GM21529 (cell line): ENCODE data around the gene FOSB.
A peak's percentile ranks its signal among the peaks of the same experiment; 100 is the strongest.

ENCODE experiments used
- ATAC-seq: cut with Tn5 transposase; IDR thresholded peaks from one replicate; pipeline ENCODE4 v1.9.1; 2021; ENCODE audit not compliant: unreplicated experiment

Gene FOSB

GRCh38 chr19:45442408-45442777 lies 25.4 kb upstream of the FOSB start:
- ATAC-seq: no peak

GRCh38 chr19:45442778-45443461 lies 24.9 kb upstream of the FOSB start:
- no peak for ATAC-seq

- no peak for ATAC-seq
Observed at GRCh38 chr19:45443462-45444317, 24.1 kb upstream of the FOSB start.

GRCh38 chr19:45444318-45445041 lies 23.3 kb upstream of the FOSB start:
- ATAC-seq: peak; percentile 45

GRCh38 chr19:45445139-45445538 lies 22.7 kb upstream of the FOSB start:
- ATAC-seq: no peak

- ATAC-seq: no peak
Observed at GRCh38 chr19:45446295-45446694, 21.5 kb upstream of the FOSB start.

- no peak for ATAC-seq
Observed at GRCh38 chr19:45446944-45447343, 20.9 kb upstream of the FOSB start.

GRCh38 chr19:45448425-45448756 lies 19.4 kb upstream of the FOSB start:
- ATAC-seq: no peak

- ATAC-seq: no peak
Observed at GRCh38 chr19:45448887-45449299, 18.9 kb upstream of the FOSB start.

- peak; percentile 17 for ATAC-seq
Observed at GRCh38 chr19:45450012-45450333, 17.8 kb upstream of the FOSB start.

GRCh38 chr19:45451131-45451849 lies 16.5 kb upstream of the FOSB start:
- no peak for ATAC-seq

GRCh38 chr19:45451850-45452387 lies 15.9 kb upstream of the FOSB start:
- no peak for ATAC-seq

- ATAC-seq: no peak
Observed at GRCh38 chr19:45455707-45456499, 11.9 kb upstream of the FOSB start.

GRCh38 chr19:45456500-45456815 lies 11.3 kb upstream of the FOSB start:
- ATAC-seq: no peak

GRCh38 chr19:45457776-45458175 lies 10.0 kb upstream of the FOSB start:
- ATAC-seq: no peak

GRCh38 chr19:45460807-45461347 lies 6.9 kb upstream of the FOSB start:
- no peak for ATAC-seq

- no peak for ATAC-seq
Observed at GRCh38 chr19:45462174-45462573, 5.6 kb upstream of the FOSB start.

- ATAC-seq: no peak
Observed at GRCh38 chr19:45463241-45463640, 4.6 kb upstream of the FOSB start.

GRCh38 chr19:45464274-45464673 lies 3.5 kb upstream of the FOSB start:
- no peak for ATAC-seq

- no peak for ATAC-seq
Observed at GRCh38 chr19:45464852-45465441, 2.8 kb upstream of the FOSB start.
